ENCODE data around the gene OXCT1. TPM values are rescaled to one million over a fixed set of nuclear protein-coding genes. Genes with fewer than 3 reads are reported as not detected.

The OXCT1 gene
- polyA plus RNA-seq, 2 of the 4 experiments (the other 2 are of a cell fraction): 2.6 to 3.0 TPM

DNA sequence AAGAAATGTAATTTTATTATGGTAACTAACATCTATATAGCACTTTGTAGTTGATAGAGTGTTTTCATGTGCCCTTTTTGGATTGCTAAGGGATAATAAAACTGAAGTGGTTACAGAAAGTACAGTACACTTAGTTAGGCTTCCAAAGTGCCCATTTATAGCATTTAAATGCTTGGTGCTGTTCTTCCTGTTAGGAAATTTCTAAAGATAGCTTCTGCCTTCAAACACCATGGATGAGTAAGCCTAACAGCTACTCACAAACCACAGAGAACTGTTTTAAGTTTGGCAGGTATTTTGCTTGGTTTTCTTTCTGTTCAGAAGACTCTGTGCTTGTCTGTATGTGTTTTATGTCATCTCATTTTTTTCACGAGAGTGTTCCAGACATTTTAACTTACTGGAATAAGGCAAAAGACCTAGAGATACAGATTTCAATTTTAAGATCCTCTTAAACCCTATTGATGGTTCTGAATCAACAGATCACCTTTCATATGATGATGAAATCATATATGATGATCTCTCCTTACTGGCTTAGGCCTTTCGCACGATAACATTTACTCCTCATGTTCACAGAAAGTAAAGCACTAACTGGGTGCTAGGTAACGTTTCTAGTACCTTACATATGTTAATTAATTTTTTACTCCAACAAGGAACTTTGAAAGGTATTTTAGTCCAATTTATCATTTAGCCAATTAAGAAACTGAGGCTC, 38.3 kb upstream of the OXCT1 start:
- no peak overlapping the region for H3K27ac ChIP-seq
- no peak overlapping the region for H3K4me2 ChIP-seq
- no peaks in the 10 kb centered on the region for H3K9me3 ChIP-seq
- 90% methylated on average over 4 of the region's 4 CpGs for WGBS (ENCODE audit: missing lambda C conversion rate)
- ChIA-PET POLR2A (no interaction called here), CTCF (no interaction called here)
- TF ChIP-seq RNF2 (IDR thresholded peaks at IDR 0.05; ENCODE audit: borderline replicate concordance, low read depth) (no peak), HOXB5 (CRISPR knock-in tag; IDR thresholded peaks at IDR 0.05) (no peak), EP300 (IDR thresholded peaks at IDR 0.05) (no peak)
- DNase-seq (ENCODE audit: low read depth in 1 of 2, low spot score in 1 of 2) (no peak), FAIRE-seq (no peak), ATAC-seq (no peak)
- no peak overlapping the region for H3K4me3 ChIP-seq
- peaks cover 8% of the 10 kb centered on the region for H3K4me1 ChIP-seq

DNA sequence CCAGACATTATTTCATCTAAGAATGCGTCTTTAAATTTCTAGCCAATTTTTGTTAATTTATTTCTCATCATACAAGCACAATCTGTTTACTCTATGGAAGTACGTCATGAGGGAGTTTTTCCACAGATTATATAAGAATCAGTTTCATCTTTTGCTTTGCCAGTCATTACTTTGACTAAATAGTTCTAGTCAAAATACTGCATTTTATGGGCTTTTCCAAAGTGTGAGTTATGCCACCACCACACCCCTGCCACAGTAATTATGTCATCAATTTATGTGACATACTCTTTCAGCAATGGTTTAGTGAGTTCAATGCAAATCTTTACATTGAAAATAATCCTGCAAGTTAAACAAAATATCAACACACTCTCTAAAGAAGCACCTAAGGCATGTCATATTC, 35.9 kb upstream of the OXCT1 start:
- WGBS (ENCODE audit: missing lambda C conversion rate): 91% methylated on average over 2 of the region's 2 CpGs
- POLR2A ChIA-PET: no interaction called here
- H3K4me1 ChIP-seq: peaks cover 14% of the 10 kb centered on the region
- H3K27ac ChIP-seq: no peak overlapping the region
- TF ChIP-seq, protein P1, sequence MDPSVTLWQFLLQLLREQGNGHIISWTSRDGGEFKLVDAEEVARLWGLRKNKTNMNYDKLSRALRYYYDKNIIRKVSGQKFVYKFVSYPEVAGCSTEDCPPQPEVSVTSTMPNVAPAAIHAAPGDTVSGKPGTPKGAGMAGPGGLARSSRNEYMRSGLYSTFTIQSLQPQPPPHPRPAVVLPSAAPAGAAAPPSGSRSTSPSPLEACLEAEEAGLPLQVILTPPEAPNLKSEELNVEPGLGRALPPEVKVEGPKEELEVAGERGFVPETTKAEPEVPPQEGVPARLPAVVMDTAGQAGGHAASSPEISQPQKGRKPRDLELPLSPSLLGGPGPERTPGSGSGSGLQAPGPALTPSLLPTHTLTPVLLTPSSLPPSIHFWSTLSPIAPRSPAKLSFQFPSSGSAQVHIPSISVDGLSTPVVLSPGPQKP (IDR thresholded peaks at IDR 0.05; ENCODE audit: low read depth, low read length): no peak
- TF ChIP-seq NFE2L2 (conservative IDR thresholded peaks at IDR 0.05; ENCODE audit: low read length) (no peak), FOSL2 (IDR thresholded peaks at IDR 0.05) (no peak), FOSL2 (CRISPR knock-in tag; IDR thresholded peaks at IDR 0.05) (no peak), HEYL (CRISPR knock-in tag; IDR thresholded peaks at IDR 0.05) (no peak), CEBPB (IDR thresholded peaks at IDR 0.05) (no peak), ZFP36 (IDR thresholded peaks at IDR 0.05; ENCODE audit: borderline replicate concordance, partially characterized antibody) (no peak), HOXB13 (CRISPR knock-in tag; IDR thresholded peaks at IDR 0.05; ENCODE audit: low read depth) (no peak), CBX8 (IDR thresholded peaks at IDR 0.05) (no peak), MAZ (IDR thresholded peaks at IDR 0.05; ENCODE audit: borderline replicate concordance, low read depth, low read length) (no peak), SREBF2 (IDR thresholded peaks at IDR 0.05) (no peak), JUN (IDR thresholded peaks at IDR 0.05) (no peak), POLR2A (IDR thresholded peaks at IDR 0.05; ENCODE audit: low read length) (no peak), CHD2 (IDR thresholded peaks at IDR 0.05; ENCODE audit: low read length, partially characterized antibody) (no peak), HOXA7 (CRISPR knock-in tag; IDR thresholded peaks at IDR 0.05) (no peak)
- TF ChIP-seq, protein P2, sequence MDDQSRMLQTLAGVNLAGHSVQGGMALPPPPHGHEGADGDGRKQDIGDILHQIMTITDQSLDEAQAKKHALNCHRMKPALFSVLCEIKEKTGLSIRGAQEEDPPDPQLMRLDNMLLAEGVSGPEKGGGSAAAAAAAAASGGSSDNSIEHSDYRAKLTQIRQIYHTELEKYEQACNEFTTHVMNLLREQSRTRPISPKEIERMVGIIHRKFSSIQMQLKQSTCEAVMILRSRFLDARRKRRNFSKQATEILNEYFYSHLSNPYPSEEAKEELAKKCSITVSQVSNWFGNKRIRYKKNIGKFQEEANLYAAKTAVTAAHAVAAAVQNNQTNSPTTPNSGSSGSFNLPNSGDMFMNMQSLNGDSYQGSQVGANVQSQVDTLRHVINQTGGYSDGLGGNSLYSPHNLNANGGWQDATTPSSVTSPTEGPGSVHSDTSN (IDR thresholded peaks at IDR 0.05): no peak
- TF ChIP-seq, protein P3, sequence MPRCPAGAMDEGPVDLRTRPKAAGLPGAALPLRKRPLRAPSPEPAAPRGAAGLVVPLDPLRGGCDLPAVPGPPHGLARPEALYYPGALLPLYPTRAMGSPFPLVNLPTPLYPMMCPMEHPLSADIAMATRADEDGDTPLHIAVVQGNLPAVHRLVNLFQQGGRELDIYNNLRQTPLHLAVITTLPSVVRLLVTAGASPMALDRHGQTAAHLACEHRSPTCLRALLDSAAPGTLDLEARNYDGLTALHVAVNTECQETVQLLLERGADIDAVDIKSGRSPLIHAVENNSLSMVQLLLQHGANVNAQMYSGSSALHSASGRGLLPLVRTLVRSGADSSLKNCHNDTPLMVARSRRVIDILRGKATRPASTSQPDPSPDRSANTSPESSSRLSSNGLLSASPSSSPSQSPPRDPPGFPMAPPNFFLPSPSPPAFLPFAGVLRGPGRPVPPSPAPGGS (IDR thresholded peaks at IDR 0.05): no peak
- TF ChIP-seq, protein P4, sequence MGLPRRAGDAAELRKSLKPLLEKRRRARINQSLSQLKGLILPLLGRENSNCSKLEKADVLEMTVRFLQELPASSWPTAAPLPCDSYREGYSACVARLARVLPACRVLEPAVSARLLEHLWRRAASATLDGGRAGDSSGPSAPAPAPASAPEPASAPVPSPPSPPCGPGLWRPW (IDR thresholded peaks at IDR 0.05): no peak
- no peak overlapping the region for H3K4me2 ChIP-seq
- H3K9me3 ChIP-seq: no peaks in the 10 kb centered on the region
- CTCF ChIA-PET: no interaction called here
- no peak overlapping the region for H3K4me3 ChIP-seq
- ATAC-seq (no peak), DNase-seq (ENCODE audit: low read depth in 1 of 2, low spot score in 1 of 2) (no peak), FAIRE-seq (no peak)
